Stimulated activated CD4-positive, alpha-beta T cell treated with anti-CD3 and anti-CD28 coated beads, Interleukin-1b, Interleukin-23, amount 100 ng/mL, for 24 hours (primary cell): ENCODE results near the gene MKLN1.
"Not testable (repeated sequence)": the region's sequence is repeated elsewhere in the genome, so short reads cannot be mapped to it uniquely, and the experiment has no call there.

Source experiments
- DNase-seq, 4 experiments: peaks; one replicate each; pipeline ENCODE4 v3.0.0-alpha.2; 2020; ENCODE audit warnings: low read depth in 4 of 4, low spot score in 1 of 4

The MKLN1 gene

GRCh38 chr7:131327626-131328376 lies at the start of gene MKLN1:
TSS of gene MKLN1 (plus strand) at chr7:131327876. CDS start at chr7:131327900, 24 bp downstream.
- peak; percentile 83 to 91 (median 86) for DNase-seq

- no peak for DNase-seq
Observed at GRCh38 chr7:131279044-131279443, 48.6 kb upstream of the MKLN1 start.

- DNase-seq: no peak
Observed at GRCh38 chr7:131281266-131282048, 46.2 kb upstream of the MKLN1 start.

GRCh38 chr7:131284702-131285419 lies 42.8 kb upstream of the MKLN1 start:
- no peak for DNase-seq

GRCh38 chr7:131285556-131285955 lies 42.1 kb upstream of the MKLN1 start:
- DNase-seq: no peak

GRCh38 chr7:131288450-131288849 lies 39.2 kb upstream of the MKLN1 start:
- no peak for DNase-seq

- no peak for DNase-seq
Observed at GRCh38 chr7:131289051-131289450, 38.6 kb upstream of the MKLN1 start.

GRCh38 chr7:131292141-131292905 lies 35.4 kb upstream of the MKLN1 start:
- DNase-seq: no peak

GRCh38 chr7:131293018-131293417 lies 34.7 kb upstream of the MKLN1 start:
- no peak for DNase-seq

GRCh38 chr7:131294553-131294952 lies 33.1 kb upstream of the MKLN1 start:
- no peak for DNase-seq

GRCh38 chr7:131298608-131298992 lies 29.1 kb upstream of the MKLN1 start:
- DNase-seq: no peak

GRCh38 chr7:131299074-131299473 lies 28.6 kb upstream of the MKLN1 start:
- DNase-seq: no peak

- DNase-seq: no peak
Observed at GRCh38 chr7:131300078-131300477, 27.6 kb upstream of the MKLN1 start.

GRCh38 chr7:131300572-131301466 lies 26.9 kb upstream of the MKLN1 start:
- no peak for DNase-seq

GRCh38 chr7:131302446-131302845 lies 25.2 kb upstream of the MKLN1 start:
- DNase-seq: no peak

GRCh38 chr7:131302876-131303707 lies 24.6 kb upstream of the MKLN1 start:
- no peak for DNase-seq

GRCh38 chr7:131305152-131305551 lies 22.5 kb upstream of the MKLN1 start:
- DNase-seq: no peak

- not testable (repeated sequence) for DNase-seq
Observed at GRCh38 chr7:131306041-131306440, 21.6 kb upstream of the MKLN1 start.

- DNase-seq: no peak
Observed at GRCh38 chr7:131306777-131307176, 20.9 kb upstream of the MKLN1 start.
